Stomach (tissue), 4 donors: ENCODE measurements around the gene PLA2G4B.

ENCODE experiments used
- CTCF ChIP-seq, 7 experiments: fragments of 450-650 bp in 4 of 7; fragments of 200-600 bp in 3 of 7; sonication (generic) in 3 of 7; IDR thresholded peaks; one replicate each; pipeline ENCODE4 v1.5.1; 2016 to 2019; ENCODE audit warnings: antibody characterized with exemption in 7 of 7, control low read depth in 2 of 7, mild to moderate bottlenecking in 1 of 7
- POLR2A ChIP-seq, 4 donors: fragments of 450-650 bp; IDR thresholded peaks; one replicate each; pipeline ENCODE4 v1.6.1; 2016; ENCODE audit warnings: antibody characterized with exemption in 4 of 4, control low read depth in 2 of 4, mild to moderate bottlenecking in 1 of 4, moderate library complexity in 1 of 4

DNA sequence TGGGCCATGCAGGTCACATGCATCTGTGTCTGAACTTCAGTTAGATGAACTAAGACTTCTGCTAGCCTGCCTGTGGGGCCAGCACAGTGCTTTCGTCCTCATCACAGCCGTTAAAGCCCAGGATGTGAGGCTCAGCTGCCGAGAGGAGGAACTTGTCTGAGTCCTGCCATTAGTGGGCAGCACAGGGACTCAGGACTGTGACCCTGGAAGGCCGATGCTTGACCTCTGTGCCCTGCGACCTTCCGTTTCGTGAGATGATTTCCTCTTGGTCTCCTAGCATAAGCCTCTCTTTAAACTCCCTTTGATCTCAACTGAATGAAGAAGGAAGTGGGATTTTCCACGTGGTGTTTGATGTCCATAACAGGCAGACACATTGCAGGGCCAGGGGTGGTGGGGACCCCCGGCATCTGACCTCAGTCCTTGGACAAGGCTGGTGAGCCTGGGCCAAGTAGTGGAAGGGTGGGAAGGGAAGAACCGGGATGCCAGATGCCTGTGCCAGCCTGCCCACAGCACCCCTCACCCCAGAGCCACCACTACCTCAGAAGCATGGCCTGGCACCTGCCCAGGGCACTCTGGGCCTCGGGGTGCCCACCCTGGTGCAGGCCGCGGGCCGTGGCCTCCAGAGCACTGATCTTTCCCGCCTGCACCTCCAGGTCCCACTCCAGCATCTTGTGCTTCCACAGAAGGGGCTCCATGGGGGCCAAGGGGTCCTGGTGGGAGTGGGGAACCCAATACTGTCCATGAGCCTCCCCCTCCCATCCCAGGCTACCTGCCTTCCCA, 21.6 kb downstream of the PLA2G4B start:
- TF ChIP-seq CTCF (IDR thresholded peaks at IDR 0.05): no peak
- no peak for TF ChIP-seq POLR2A (IDR thresholded peaks at IDR 0.05)
